Gastroesophageal sphincter (tissue), 3 donors: ENCODE data around the gene GSTCD.

Experiments used
- POLR2A ChIP-seq, 2 donors: fragments of 450-650 bp; IDR thresholded peaks; one replicate each; pipeline ENCODE4 v1.6.1; 2017; ENCODE audit warnings: antibody characterized with exemption in 2 of 2, mild to moderate bottlenecking in 2 of 2, moderate library complexity in 1 of 2
- POLR2AphosphoS5 ChIP-seq: sonication (generic); formaldehyde crosslinking; IDR thresholded peaks from one replicate; pipeline ENCODE4 v1.6.1; 2017; ENCODE audit warnings: antibody characterized with exemption
- TF ChIP-seq, protein P1 (sequence below), 4 experiments: fragments of 200-600 bp in 2 of 4; fragments of 450-650 bp in 2 of 4; sonication (generic) in 1 of 4; IDR thresholded peaks; one replicate each; pipeline ENCODE4 v1.5.1; 2017 to 2019; ENCODE audit warnings: antibody characterized with exemption in 4 of 4, mild to moderate bottlenecking in 2 of 4, moderate library complexity in 2 of 4

DNA sequence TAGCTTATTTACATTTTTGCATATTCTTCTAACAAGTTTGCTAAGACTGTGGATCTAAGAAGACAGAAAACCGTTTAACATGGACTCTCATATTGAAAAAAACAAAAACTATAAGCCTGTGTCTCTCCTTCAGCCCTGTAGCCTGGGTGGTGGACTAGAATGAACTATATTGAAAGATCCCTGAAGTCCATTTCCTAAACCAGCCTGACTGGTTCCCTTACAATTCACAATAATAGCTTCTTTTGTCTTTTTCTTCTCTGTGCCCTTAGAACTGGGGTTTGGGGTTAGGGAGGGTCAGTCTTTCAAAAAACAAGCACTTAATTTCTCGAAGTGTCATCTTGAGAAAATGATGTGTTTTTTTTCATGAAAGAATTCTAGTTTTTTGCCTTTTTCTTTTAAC is 59.0 kb downstream of the GSTCD start:
- TF ChIP-seq POLR2AphosphoS5 (no peak), POLR2A (IDR thresholded peaks at IDR 0.05) (no peak)
- TF ChIP-seq, protein P1, sequence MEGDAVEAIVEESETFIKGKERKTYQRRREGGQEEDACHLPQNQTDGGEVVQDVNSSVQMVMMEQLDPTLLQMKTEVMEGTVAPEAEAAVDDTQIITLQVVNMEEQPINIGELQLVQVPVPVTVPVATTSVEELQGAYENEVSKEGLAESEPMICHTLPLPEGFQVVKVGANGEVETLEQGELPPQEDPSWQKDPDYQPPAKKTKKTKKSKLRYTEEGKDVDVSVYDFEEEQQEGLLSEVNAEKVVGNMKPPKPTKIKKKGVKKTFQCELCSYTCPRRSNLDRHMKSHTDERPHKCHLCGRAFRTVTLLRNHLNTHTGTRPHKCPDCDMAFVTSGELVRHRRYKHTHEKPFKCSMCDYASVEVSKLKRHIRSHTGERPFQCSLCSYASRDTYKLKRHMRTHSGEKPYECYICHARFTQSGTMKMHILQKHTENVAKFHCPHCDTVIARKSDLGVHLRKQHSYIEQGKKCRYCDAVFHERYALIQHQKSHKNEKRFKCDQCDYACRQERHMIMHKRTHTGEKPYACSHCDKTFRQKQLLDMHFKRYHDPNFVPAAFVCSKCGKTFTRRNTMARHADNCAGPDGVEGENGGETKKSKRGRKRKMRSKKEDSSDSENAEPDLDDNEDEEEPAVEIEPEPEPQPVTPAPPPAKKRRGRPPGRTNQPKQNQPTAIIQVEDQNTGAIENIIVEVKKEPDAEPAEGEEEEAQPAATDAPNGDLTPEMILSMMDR (IDR thresholded peaks at IDR 0.05): no peak
